Calu3 (cell line): Measurements from ENCODE around the gene GRAMD4. TPM values are rescaled to one million over a fixed set of nuclear protein-coding genes. Genes with fewer than 3 reads are reported as not detected.

ENCODE experiments used
- BruUV-seq: library from RNA; stranded (reverse); fragments of 400-500 nt; replicated peaks from 2 replicates; lab custom pipeline; 2021; lab: Mats Ljungman, UMichigan
- CTCF ChIA-PET: fragments of 300-600 bp; sonication (Branson Sonifier 250); formaldehyde crosslinking; loops from one replicate; lab custom pipeline; 2022; ENCODE audit warnings: antibody characterized with exemption; lab: Charles Lee
- DNase-seq: peaks from one replicate; pipeline ENCODE4 v3.0.0; 2022
- H3K27ac Mint-ChIP-seq: one replicate; pipeline ENCODE4 v1.8.0; 2022; ENCODE audit warnings: mixed read lengths; ENCODE audit not compliant: unreplicated experiment
- H3K27me3 Mint-ChIP-seq: one replicate; pipeline ENCODE4 v1.8.0; 2022; ENCODE audit warnings: mixed read lengths; ENCODE audit not compliant: unreplicated experiment
- H3K36me3 Mint-ChIP-seq: one replicate; pipeline ENCODE4 v1.8.0; 2022; ENCODE audit warnings: mild to moderate bottlenecking, moderate library complexity, mixed read lengths; ENCODE audit not compliant: insufficient read depth, unreplicated experiment
- H3K4me1 Mint-ChIP-seq: one replicate; pipeline ENCODE4 v1.8.0; 2022; ENCODE audit warnings: mild to moderate bottlenecking, low read depth, mixed read lengths; ENCODE audit not compliant: unreplicated experiment
- H3K4me3 Mint-ChIP-seq: one replicate; pipeline ENCODE4 v1.8.0; 2022; ENCODE audit warnings: mild to moderate bottlenecking, low read depth, moderate library complexity, mixed read lengths; ENCODE audit not compliant: unreplicated experiment
- H3K9me3 Mint-ChIP-seq: one replicate; pipeline ENCODE4 v1.8.0; 2022; ENCODE audit warnings: low read depth, mixed read lengths; ENCODE audit not compliant: unreplicated experiment
- CTCF ChIP-seq: fragments of 200-600 bp; IDR thresholded peaks from one replicate; pipeline ENCODE4 v1.8.0; 2022; ENCODE audit warnings: antibody characterized with exemption; ENCODE audit not compliant: unreplicated experiment
- intact Hi-C: fragments of 100-400 bp; cut with micrococcal nuclease; formaldehyde crosslinking; loops from one replicate; pipeline ENCODE4 v1.10.0; 2022; ENCODE audit not compliant: unreplicated experiment
- total RNA-seq: library from RNA; stranded (reverse); gene quantifications from 2 replicates; pipeline ENCODE4 v1.2.3, GENCODE V29; 2022

GRAMD4 gene
- total RNA-seq, 1 experiment from 2014 or later = 61.2 TPM

GRCh38 chr22:46708766-46709330 lies 88.7 kb downstream of the GRAMD4 start:
- TF ChIP-seq CTCF = no peak
- no peaks in the 10 kb centered on the region for H3K9me3 Mint-ChIP-seq
- DNase-seq = no peak
- CTCF ChIA-PET = no interaction called here
- no peak overlapping the region for H3K27ac Mint-ChIP-seq
- no TSS peak for BruUV-seq
- peaks cover 20% of the 10 kb centered on the region for H3K36me3 Mint-ChIP-seq
- H3K4me3 Mint-ChIP-seq = no peak overlapping the region
- H3K4me1 Mint-ChIP-seq = no peaks in the 10 kb centered on the region
- H3K27me3 Mint-ChIP-seq = no peaks in the 10 kb centered on the region
- intact Hi-C loops = no loop called here

GRCh38 chr22:46710806-46711205 lies 90.6 kb downstream of the GRAMD4 start:
- peaks cover 16% of the 10 kb centered on the region for H3K36me3 Mint-ChIP-seq
- CTCF ChIA-PET = no interaction called here
- no peak overlapping the region for H3K4me3 Mint-ChIP-seq
- BruUV-seq = no TSS peak
- no peak for TF ChIP-seq CTCF
- H3K9me3 Mint-ChIP-seq = no peaks in the 10 kb centered on the region
- no peak overlapping the region for H3K27ac Mint-ChIP-seq
- no peaks in the 10 kb centered on the region for H3K27me3 Mint-ChIP-seq
- intact Hi-C loops = no loop called here
- H3K4me1 Mint-ChIP-seq = no peaks in the 10 kb centered on the region
- DNase-seq = no peak

GRCh38 chr22:46712288-46712687 lies 92.1 kb downstream of the GRAMD4 start:
- Mint-ChIP-seq H3K4me1 (no peaks in the 10 kb centered on the region), H3K27ac (no peak overlapping the region), H3K4me3 (no peak overlapping the region), H3K36me3 (peaks cover 15% of the 10 kb centered on the region), H3K27me3 (no peaks in the 10 kb centered on the region), H3K9me3 (no peaks in the 10 kb centered on the region)
- CTCF ChIA-PET = interaction anchor here (0.6 kb wide), 1 partner anchor 12 kb away, joined by 3 read pairs; no protein-coding TSS in a partner anchor
- no peak for TF ChIP-seq CTCF
- no TSS peak for BruUV-seq
- intact Hi-C loops = no loop called here
- DNase-seq = no peak

- Mint-ChIP-seq H3K4me3 (no peak overlapping the region), H3K4me1 (no peaks in the 10 kb centered on the region), H3K36me3 (peaks cover 17% of the 10 kb centered on the region), H3K27ac (no peak overlapping the region), H3K27me3 (no peaks in the 10 kb centered on the region), H3K9me3 (no peaks in the 10 kb centered on the region)
- DNase-seq = no peak
- CTCF ChIA-PET = no interaction called here
- no TSS peak for BruUV-seq
- TF ChIP-seq CTCF = no peak
- intact Hi-C loops = no loop called here
Measured at GRCh38 chr22:46714550-46714949, 94.4 kb downstream of the GRAMD4 start.
